NCI-H82 treated with DMSO at 0.1 percent for 48 hours (cell line): ENCODE data around the gene FGF8.

Experiments
- DNase-seq: peaks from one replicate; lab custom pipeline; 2025; ENCODE audit not compliant: unreplicated experiment; lab: John Stamatoyannopoulos, UW

FGF8 gene

GRCh38 chr10:101741938-101742337 lies 34.0 kb downstream of the FGF8 start:
- no peak for DNase-seq

- no peak for DNase-seq
Measured at GRCh38 chr10:101736666-101737065, 39.2 kb downstream of the FGF8 start.

GRCh38 chr10:101732096-101732495 lies 43.8 kb downstream of the FGF8 start:
- no peak for DNase-seq

- no peak for DNase-seq
Measured at GRCh38 chr10:101726115-101726387, 49.9 kb downstream of the FGF8 start.

GRCh38 chr10:101725296-101726114 lies 50.4 kb downstream of the FGF8 start:
- no peak for DNase-seq

GRCh38 chr10:101724446-101724845 lies 51.5 kb downstream of the FGF8 start:
- no peak for DNase-seq

- DNase-seq = no peak
Measured at GRCh38 chr10:101723176-101723575, 52.7 kb downstream of the FGF8 start.

- no peak for DNase-seq
Measured at GRCh38 chr10:101721806-101722205, 54.1 kb downstream of the FGF8 start.

GRCh38 chr10:101720606-101721230 lies 55.2 kb downstream of the FGF8 start:
- no peak for DNase-seq
